Activated CD4-positive, alpha-beta T cell treated with anti-CD3 and anti-CD28 coated beads, Interleukin-2, amount 50 U/mL, for 1 hour (primary cell): ENCODE measurements around the gene LHFPL3.

ENCODE experiments used
- DNase-seq: peaks from one replicate; pipeline ENCODE4 v3.0.0-alpha.2; 2020

Gene LHFPL3

DNA sequence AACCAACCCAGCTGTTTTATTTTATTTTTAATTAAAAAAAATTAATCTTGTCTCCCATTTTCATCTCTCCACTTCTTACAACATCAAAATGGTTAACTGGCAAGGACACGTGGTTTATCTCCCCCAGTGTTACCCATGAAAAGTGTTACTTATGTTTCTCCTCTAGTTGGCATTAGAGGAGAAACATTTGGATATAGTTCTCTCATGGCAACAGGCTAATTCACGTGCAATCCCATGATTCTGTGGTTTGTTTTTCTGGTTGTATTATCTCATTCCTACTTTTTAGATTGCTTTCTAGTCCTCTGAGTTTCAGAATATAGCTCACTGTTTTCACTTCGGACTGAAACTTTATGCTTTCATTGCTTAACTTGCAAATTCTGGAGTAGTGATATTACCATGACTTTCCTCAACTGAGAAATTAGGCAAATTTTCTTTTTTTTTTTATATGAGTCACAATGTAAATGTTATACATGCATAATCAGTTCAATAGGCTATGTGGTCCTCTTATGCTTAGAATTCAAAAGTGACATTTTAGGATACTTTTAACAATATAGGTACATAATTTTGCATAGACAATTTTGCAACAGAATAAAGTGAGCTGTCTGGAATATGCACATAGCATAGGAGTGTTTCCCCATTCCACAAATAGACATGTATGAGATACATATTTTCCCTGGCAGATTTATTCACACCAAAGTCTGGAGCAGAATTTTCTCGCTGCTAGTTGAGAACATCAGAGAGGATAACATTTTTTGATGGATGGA lies 43.0 kb downstream of the LHFPL3 start:
- DNase-seq, result no peak

DNA sequence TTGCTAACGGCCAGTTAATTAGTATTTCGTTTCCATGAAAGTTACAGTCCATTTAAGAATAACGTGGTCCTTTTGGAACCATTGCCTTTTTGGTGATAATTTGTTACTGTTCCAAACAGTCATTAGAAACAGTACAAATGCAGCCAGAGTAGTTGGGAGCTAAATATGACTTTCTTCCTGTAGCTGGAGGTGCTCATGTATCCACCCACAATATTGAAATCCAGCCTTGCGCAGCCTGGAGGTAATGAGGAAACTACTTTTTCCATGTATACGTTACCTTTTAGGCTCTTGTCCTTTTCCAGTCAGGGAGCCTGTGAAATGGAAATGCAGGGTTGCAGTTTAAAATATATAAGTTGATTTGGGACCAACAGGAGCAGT lies 43.6 kb downstream of the LHFPL3 start:
- DNase-seq, result no peak

DNA sequence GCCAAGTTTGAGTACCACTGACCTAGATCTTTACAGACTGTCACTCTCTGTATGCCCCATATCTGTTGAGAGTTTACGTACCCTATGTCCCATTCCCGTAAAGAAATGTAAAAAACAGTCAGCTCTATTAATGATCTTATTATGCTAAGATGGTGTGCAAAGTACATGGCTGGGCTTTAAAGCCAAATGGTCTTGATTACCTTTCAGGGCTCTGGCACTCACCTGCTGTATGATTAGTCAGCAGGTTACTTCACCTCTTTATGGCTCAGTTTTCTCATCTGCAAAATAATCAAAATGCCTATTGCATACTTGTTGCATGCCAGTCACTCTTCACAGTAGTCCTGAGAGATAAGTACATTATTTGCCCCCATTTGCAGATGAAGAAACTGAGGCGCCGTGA lies 54.2 kb downstream of the LHFPL3 start:
- DNase-seq, result no peak

DNA sequence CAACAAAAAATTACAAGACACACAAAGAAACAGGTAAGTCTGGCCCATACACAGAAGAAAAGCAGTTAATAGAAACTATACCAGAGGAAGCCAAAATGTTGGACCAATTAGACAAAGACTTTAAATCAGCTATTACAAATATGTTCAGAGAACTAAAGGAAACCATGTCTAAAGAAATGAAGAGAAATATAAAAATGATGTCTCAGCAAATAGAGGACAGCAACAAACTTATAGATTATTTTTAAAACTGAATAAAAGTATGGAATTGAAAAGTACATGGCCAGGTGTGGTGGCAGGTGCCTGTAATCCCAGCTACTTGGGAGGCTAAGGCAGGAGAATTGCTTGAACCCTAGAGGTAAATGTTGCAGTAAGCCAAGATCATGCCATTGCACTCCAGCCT lies 58.5 kb downstream of the LHFPL3 start:
- no peak for DNase-seq

DNA sequence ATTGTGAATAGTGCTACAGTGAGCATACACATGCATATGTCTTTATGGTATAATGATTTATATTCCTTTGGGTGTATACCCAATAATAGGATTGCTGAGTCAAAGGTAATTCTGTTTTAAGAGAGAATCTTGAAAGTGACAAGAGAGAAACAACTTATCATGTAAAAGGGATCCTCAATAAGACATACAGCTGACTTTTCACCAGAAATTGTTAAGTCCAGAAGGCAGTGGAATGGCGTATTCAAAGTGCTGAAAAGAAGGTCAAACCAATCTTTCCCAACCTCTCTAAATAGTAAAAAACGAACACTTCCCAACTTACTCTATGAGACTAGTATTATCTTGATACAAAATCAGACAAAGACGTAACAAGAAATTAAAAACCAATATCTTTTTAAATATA lies 59.8 kb downstream of the LHFPL3 start:
- DNase-seq, result no peak

DNA sequence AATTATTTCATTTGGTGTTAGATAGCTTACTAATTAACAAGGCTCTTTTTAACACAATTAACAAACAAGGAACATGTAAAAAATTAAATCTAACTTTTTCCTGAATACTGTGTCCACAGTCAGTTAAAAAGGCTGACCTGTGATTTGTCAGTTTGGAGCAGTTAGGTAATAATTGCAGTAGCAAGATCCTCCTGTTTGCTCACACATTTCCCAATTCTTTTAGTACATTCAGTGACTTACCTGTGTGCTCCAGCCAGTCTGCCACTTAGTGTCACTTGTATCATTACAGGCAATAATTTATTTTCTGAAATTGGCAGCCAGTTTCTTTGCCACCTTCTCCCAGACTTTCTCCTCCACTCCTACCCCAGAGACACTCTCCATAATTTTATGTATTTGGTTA lies 66.8 kb downstream of the LHFPL3 start:
- DNase-seq, result no peak

- no peak for DNase-seq
Observed at GRCh38 chr7:104397442-104397841, 69.0 kb downstream of the LHFPL3 start.

DNA sequence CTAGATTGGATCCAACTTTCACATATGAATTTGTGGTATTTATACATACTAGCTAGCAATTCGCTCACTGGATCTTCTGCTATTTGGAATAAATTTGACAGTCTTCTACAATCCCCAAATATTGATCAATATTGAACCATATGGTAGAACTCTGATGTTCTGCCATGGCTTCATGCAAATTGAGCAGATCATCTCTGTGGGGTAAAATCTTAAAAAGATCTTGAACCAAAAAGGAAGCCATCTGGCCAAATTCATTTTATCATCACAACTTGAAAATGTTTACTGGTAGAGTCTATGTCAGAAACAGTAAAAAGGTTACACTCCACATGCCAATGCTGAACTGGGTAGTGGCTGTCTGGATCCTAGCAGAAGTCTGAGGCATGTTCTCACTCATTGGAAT lies 80.0 kb downstream of the LHFPL3 start:
- no peak for DNase-seq

DNA sequence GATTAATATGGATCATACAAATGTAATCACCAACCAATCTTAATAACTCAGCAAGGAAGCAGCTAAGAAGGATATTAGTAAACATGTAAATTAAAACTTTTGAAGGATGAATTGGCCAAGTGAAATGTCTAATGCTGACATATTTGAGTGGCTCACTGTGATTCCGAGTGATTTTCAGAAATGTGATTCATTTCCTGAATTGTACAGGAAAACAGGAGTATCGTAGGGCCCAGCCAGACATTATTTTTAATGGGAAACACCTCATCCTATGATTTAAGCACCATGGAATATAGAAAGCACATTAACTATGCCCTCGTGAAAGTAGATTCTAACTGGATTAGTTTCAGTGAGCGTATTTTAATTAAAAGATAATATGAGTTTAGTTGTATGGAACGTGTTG lies 82.3 kb downstream of the LHFPL3 start:
- DNase-seq, result no peak

DNA sequence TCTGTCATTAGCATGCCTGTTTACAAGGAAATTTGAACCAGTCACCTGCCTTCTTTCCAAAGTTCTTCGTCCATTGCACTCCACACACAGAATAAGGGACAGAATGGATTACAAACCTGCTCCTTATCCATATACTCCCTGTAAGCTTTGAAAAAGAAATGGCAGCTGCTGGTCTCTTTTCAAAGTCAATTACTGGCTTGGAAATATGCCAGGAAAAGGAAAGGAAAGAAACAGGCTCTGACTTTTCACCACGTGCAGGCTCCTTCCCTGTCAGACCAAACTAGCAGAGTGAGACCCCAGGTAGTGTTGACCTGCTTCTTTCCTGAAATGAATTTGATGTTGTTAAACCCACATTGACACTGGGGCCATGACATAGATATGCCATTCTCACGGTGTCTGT lies 84.5 kb downstream of the LHFPL3 start:
- DNase-seq, result no peak

DNA sequence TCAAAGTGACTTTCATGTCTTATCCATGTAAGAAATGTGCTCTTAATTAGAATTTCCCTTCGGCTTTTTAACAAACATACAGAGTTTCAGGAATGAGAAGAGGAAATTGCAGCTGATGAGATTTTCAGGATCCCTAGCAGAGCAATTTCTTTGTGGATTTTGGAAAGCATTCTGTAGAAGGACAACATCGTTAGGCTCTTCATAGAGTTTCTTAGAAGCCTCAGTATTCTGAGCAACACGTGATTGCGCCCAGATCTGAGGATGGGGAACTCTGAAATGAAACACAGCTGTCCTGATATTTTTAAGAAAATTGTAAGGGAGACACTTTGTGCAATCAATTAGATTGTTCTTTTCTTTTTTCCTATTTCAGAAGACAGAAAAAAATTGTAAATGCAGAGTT lies 85.8 kb downstream of the LHFPL3 start:
- no peak for DNase-seq

GRCh38 chr7:104415700-104416099 lies 87.3 kb downstream of the LHFPL3 start:
- DNase-seq, result no peak

GRCh38 chr7:104416866-104417393 lies 88.5 kb downstream of the LHFPL3 start:
- no peak for DNase-seq

- no peak for DNase-seq
Observed at GRCh38 chr7:104431930-104432329, 103.5 kb downstream of the LHFPL3 start.

- DNase-seq, result no peak
Observed at GRCh38 chr7:104434129-104434528, 105.7 kb downstream of the LHFPL3 start.

- no peak for DNase-seq
Observed at GRCh38 chr7:104442481-104442880, 114.1 kb downstream of the LHFPL3 start.

- DNase-seq, result no peak
Observed at GRCh38 chr7:104444017-104444416, 115.6 kb downstream of the LHFPL3 start.

- DNase-seq, result no peak
Observed at GRCh38 chr7:104445393-104445792, 117.0 kb downstream of the LHFPL3 start.

DNA sequence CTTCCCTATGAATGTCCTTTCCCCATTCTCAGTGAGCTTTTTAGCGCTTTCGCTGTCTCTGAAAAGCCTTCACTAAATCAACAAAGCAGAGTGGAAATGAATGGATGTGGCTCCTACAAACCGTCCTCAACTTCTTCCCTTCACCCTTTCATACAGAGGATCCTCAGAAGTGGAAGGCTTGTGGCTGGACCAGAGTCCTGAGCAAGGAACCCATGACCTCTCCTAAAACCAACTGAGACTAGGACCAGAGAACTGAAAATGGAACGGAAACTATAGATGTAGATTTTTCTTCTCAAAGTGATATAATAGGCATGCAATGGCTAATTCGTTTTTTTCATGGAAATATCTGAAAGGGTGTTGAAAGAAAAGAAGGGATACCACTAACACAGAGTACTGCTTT lies 122.5 kb downstream of the LHFPL3 start:
- DNase-seq, result no peak

DNA sequence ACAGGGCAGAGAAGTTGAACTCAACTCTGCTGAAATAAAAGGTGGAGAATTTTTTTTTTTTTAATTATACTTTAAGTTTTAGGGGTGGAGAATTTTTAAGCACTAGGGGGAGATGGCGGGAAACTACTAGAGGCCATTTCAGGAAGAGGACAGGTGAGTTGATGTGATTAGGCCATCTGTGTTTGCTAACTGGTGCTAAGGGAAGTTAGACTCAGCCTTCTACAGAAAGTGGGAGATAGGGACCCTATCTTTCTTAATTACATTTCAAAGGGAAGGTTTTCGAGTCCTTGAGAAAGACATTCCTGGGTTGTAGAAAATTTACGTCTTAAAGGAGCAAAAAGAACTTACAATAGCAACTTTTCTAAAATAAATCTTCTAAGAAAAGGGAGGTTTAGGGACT lies 124.8 kb downstream of the LHFPL3 start:
- DNase-seq, result no peak

GRCh38 chr7:104458875-104459274 lies 130.5 kb downstream of the LHFPL3 start:
- no peak for DNase-seq

- DNase-seq, result no peak
Observed at GRCh38 chr7:104469166-104469820, 140.9 kb downstream of the LHFPL3 start.

DNA sequence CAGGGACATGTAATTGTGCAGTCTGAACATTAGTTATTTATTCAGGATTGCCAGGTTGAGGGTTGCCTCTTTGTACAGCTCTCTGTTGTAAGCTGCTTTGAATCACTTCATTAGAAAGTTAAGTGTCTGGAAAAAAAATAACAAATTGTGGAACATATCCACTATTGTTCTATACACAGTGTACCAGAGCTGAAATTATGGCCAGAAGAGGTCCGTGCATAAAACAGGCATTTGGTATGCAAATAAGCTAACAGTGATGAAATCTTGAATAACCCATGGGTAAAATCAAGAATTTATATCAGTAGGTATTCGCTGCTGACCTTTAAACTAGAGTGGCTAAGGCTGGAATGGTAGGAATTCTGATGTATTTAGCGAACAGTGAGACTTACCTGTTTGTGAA lies 152.1 kb downstream of the LHFPL3 start:
- no peak for DNase-seq

- no peak for DNase-seq
Observed at GRCh38 chr7:104482362-104483037, 154.1 kb downstream of the LHFPL3 start.
